Fibroblast of the aortic adventitia (primary cell): ENCODE results near the gene ITPRIPL2. TPM values are rescaled to one million over a fixed set of nuclear protein-coding genes. Genes with fewer than 3 reads are reported as not detected.

Source experiments
- DNase-seq: peaks from one replicate; pipeline ENCODE4 v3.0.0-alpha.2; 2010; ENCODE audit warnings: low read depth
- H3K4me3 ChIP-seq: 2 replicates; pipeline ENCODE4 v1.5.1; 2011; ENCODE audit warnings: low read depth, mild to moderate bottlenecking, control low read depth, low read length, moderate library complexity
- total RNA-seq: library from RNA; depleted of rRNA; stranded (reverse); fragments of >200 nt; gene quantifications from 2 replicates; pipeline ENCODE4 v1.2.3, GENCODE V29; 2012; ENCODE audit warnings: low replicate concordance
- TF ChIP-seq, protein P1 (sequence below): IDR thresholded peaks from 2 replicates; pipeline ENCODE4 v1.5.1; 2011; ENCODE audit warnings: mild to moderate bottlenecking, low read length, control low read depth, inconsistent platforms; ENCODE audit not compliant: insufficient read depth

ITPRIPL2 gene
- total RNA-seq, 1 donor = 60.1 TPM

- H3K4me3 ChIP-seq = no peak overlapping the region
- no peak for DNase-seq
- TF ChIP-seq, protein P1, sequence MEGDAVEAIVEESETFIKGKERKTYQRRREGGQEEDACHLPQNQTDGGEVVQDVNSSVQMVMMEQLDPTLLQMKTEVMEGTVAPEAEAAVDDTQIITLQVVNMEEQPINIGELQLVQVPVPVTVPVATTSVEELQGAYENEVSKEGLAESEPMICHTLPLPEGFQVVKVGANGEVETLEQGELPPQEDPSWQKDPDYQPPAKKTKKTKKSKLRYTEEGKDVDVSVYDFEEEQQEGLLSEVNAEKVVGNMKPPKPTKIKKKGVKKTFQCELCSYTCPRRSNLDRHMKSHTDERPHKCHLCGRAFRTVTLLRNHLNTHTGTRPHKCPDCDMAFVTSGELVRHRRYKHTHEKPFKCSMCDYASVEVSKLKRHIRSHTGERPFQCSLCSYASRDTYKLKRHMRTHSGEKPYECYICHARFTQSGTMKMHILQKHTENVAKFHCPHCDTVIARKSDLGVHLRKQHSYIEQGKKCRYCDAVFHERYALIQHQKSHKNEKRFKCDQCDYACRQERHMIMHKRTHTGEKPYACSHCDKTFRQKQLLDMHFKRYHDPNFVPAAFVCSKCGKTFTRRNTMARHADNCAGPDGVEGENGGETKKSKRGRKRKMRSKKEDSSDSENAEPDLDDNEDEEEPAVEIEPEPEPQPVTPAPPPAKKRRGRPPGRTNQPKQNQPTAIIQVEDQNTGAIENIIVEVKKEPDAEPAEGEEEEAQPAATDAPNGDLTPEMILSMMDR = no peak
Observed at GRCh38 chr16:19142939-19143598, 29.3 kb downstream of the ITPRIPL2 start.

GRCh38 chr16:19143599-19143956, 29.8 kb downstream of the ITPRIPL2 start:
- TF ChIP-seq, protein P1 = no peak
- no peak for DNase-seq
- H3K4me3 ChIP-seq = no peak overlapping the region

- no peak for DNase-seq
- no peak overlapping the region for H3K4me3 ChIP-seq
- TF ChIP-seq, protein P1 = no peak
Observed at GRCh38 chr16:19145010-19145409, 31.2 kb downstream of the ITPRIPL2 start.

GRCh38 chr16:19147126-19147525, 33.4 kb downstream of the ITPRIPL2 start:
- H3K4me3 ChIP-seq = no peak overlapping the region
- DNase-seq = no peak
- TF ChIP-seq, protein P1 = no peak

- DNase-seq = no peak
- no peak overlapping the region for H3K4me3 ChIP-seq
- TF ChIP-seq, protein P1 = no peak
Observed at GRCh38 chr16:19147627-19148026, 33.9 kb downstream of the ITPRIPL2 start.

GRCh38 chr16:19148189-19148588, 34.4 kb downstream of the ITPRIPL2 start:
- H3K4me3 ChIP-seq = no peak overlapping the region
- no peak for DNase-seq
- TF ChIP-seq, protein P1 = no peak

DNA sequence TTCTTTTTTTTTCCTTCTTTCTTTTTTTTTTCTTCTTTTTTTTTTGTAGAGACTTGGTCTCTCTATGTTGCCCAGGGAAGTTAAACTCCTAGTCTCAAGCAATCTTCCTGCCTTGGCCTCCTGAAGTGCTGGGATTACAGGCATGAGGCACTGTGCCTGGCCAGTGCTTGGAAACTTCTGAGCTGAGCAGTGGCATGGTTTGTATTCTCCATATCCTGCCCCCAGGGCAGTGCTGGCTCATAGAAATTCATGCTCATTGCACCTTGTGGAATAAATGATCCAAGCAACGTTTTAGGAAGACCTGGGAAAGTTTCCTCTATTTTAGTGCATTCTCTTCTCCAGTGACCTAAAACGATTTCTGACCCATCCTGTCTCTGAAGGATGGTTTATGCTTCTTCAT, 37.5 kb downstream of the ITPRIPL2 start:
- TF ChIP-seq, protein P1 = no peak
- no peak for DNase-seq
- no peak overlapping the region for H3K4me3 ChIP-seq
